Measurements from ENCODE around the gene GON7.
A peak's percentile ranks its signal among the peaks of the same experiment; 100 is the strongest.
"Not testable (repeated sequence)": the region's sequence is repeated elsewhere in the genome, so short reads cannot be mapped to it uniquely, and the experiment has no call there.

GON7 gene

DNA sequence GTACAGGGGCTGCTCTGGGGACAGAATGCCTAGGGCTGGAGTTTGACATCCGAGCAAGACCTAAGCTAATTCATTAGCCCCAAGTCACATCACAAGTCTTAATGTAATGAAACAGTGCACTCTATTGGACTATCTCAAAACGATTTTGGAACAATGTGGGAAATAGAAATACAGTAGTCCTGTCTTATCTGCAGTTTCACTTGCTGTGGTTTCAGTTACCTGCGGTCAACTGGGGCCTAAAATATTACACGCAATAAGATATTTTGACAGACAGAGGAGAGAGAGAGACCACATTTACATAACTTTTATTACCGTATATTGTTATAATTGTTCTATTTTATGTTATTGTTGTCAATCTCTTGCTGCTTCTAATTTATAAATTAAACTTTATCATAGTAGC, 43.3 kb downstream of the GON7 start:
- H4K8ac ChIP-seq (ENCODE audit: low read length), result no peak overlapping the region
- no peak overlapping the region for H3K18ac ChIP-seq (ENCODE audit: low read depth in 1 of 2, low read length in 2 of 2)
- no peak overlapping the region for H3K4me2 ChIP-seq (ENCODE audit: low read length, poor library complexity, severe bottlenecking)
- H2BK5ac ChIP-seq (ENCODE audit: low read depth, low read length, poor library complexity, severe bottlenecking), result no peak overlapping the region
- no peak overlapping the region for H3K4me3 ChIP-seq (ENCODE audit: insufficient read depth in 1 of 2, low read depth in 1 of 2, low read length in 2 of 2)
- no peak overlapping the region for H4K91ac ChIP-seq (ENCODE audit: low read length)
- no peak overlapping the region for H2BK15ac ChIP-seq (ENCODE audit: low read depth, poor library complexity, severe bottlenecking)
- H3K4me1 ChIP-seq (ENCODE audit: control insufficient read depth, insufficient read depth, low read depth, low read length), result peaks cover 9% of the 10 kb centered on the region
- no peak overlapping the region for H2AFZ ChIP-seq (ENCODE audit: low read depth, low read length)
- DNase-seq, result no peak
- no peak overlapping the region for H3K4ac ChIP-seq (ENCODE audit: low read depth in 1 of 2, low read length in 2 of 2)
- H3K14ac ChIP-seq (ENCODE audit: low read length in 2 of 2), result no peak overlapping the region
- H3K23ac ChIP-seq (ENCODE audit: low read length in 2 of 2), result no peak overlapping the region
- WGBS, result 67% methylated on average over 1 of the region's 5 CpGs
- no peaks in the 10 kb centered on the region for H3K79me1 ChIP-seq (replicated peaks; ENCODE audit: low read length, poor library complexity, severe bottlenecking)
- H2BK120ac ChIP-seq (ENCODE audit: low read depth, low read length), result no peak overlapping the region
- H3K9ac ChIP-seq (ENCODE audit: low read length), result no peak overlapping the region
- H3K27me3 ChIP-seq (ENCODE audit: control insufficient read depth in 1 of 2, insufficient read depth in 1 of 2, low read length in 2 of 2), result no peaks in the 10 kb centered on the region
- no peaks in the 10 kb centered on the region for H3K36me3 ChIP-seq (ENCODE audit: control insufficient read depth in 1 of 2, insufficient read depth in 2 of 2, low read depth in 1 of 2, low read length in 2 of 2)
- no peak overlapping the region for H2BK12ac ChIP-seq (ENCODE audit: low read length in 2 of 2)
- no peaks in the 10 kb centered on the region for H3K9me3 ChIP-seq (ENCODE audit: control insufficient read depth, low read length)
- no peak overlapping the region for H3K27ac ChIP-seq (ENCODE audit: low read length, poor library complexity, severe bottlenecking)
- H2AK5ac ChIP-seq (ENCODE audit: low read length, severe bottlenecking), result peak overlapping the region; percentile 86

DNA sequence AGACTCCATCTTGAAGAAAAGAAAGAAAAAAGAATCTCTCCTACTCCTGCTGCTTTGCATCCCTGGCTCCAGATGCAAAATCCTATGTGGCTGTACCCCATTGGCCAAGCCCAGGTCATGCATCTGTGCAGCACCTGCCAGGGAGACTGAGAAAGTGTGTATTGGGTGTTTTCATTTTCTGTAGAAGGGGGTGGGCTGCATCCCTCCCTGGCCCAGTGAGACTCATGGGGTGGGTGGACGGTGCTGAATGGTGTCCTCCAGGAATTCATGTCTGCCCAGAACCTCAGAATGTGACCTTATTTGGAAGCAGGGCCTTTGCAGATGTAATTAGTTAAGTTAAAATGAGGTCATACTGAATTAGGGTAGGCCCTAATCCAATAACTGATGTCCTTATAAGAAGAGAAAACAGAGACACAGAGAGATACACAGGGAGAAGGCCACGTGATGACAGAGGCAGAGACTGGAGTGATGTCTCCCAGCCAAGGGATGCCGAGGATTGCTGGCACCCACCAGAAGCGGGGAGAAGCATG, 45.4 kb downstream of the GON7 start:
- Histone ChIP-seq H3K4me3 (ENCODE audit: insufficient read depth in 1 of 2, low read depth in 1 of 2, low read length in 2 of 2) (no peak overlapping the region), H3K14ac (ENCODE audit: low read length in 2 of 2) (no peak overlapping the region), H3K9me3 (ENCODE audit: control insufficient read depth, low read length) (no peaks in the 10 kb centered on the region), H3K4me2 (ENCODE audit: low read length, poor library complexity, severe bottlenecking) (no peak overlapping the region), H3K36me3 (ENCODE audit: control insufficient read depth in 1 of 2, insufficient read depth in 2 of 2, low read depth in 1 of 2, low read length in 2 of 2) (no peaks in the 10 kb centered on the region), H3K9ac (ENCODE audit: low read length) (no peak overlapping the region), H3K23ac (ENCODE audit: low read length in 2 of 2) (no peak overlapping the region), H2AFZ (ENCODE audit: low read depth, low read length) (no peak overlapping the region), H4K91ac (ENCODE audit: low read length) (no peak overlapping the region), H3K27ac (ENCODE audit: low read length, poor library complexity, severe bottlenecking) (no peak overlapping the region), H2BK12ac (ENCODE audit: low read length in 2 of 2) (no peak overlapping the region), H3K27me3 (ENCODE audit: control insufficient read depth in 1 of 2, insufficient read depth in 1 of 2, low read length in 2 of 2) (no peaks in the 10 kb centered on the region), H4K8ac (ENCODE audit: low read length) (no peak overlapping the region), H3K79me1 (replicated peaks; ENCODE audit: low read length, poor library complexity, severe bottlenecking) (no peaks in the 10 kb centered on the region), H2BK120ac (ENCODE audit: low read depth, low read length) (no peak overlapping the region), H2BK15ac (ENCODE audit: low read depth, poor library complexity, severe bottlenecking) (no peak overlapping the region), H2BK5ac (ENCODE audit: low read depth, low read length, poor library complexity, severe bottlenecking) (no peak overlapping the region), H3K4me1 (ENCODE audit: control insufficient read depth, insufficient read depth, low read depth, low read length) (peaks cover 9% of the 10 kb centered on the region), H3K4ac (ENCODE audit: low read depth in 1 of 2, low read length in 2 of 2) (no peak overlapping the region), H2AK5ac (ENCODE audit: low read length, severe bottlenecking) (no peak overlapping the region), H3K18ac (ENCODE audit: low read depth in 1 of 2, low read length in 2 of 2) (no peak overlapping the region)
- WGBS, result 62% methylated on average over 4 of the region's 4 CpGs
- DNase-seq, result no peak

DNA sequence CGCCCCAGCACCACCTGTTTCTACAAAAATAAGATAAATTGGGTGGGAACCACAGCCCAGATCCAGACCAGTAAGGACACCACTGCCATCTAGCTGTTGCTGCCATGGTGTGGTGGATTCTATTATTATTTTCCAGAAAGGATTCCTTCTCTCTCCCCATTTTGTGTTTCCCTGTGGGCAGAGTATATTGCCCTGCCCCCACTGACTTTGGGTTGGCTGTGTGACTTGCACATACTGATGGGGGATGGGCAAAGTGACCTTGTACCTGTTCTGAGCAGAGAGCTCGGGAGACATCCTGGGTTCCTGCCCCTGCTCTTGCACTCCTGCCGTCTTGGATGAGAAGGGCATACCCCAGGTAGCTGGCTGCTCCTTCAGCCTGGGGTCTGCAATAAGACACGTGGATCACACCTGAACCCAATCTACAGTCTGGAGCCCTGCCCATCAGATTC, 46.5 kb downstream of the GON7 start:
- Histone ChIP-seq H2BK15ac (ENCODE audit: low read depth, poor library complexity, severe bottlenecking) (no peak overlapping the region), H2AFZ (ENCODE audit: low read depth, low read length) (no peak overlapping the region), H3K4me2 (ENCODE audit: low read length, poor library complexity, severe bottlenecking) (no peak overlapping the region), H3K9ac (ENCODE audit: low read length) (no peak overlapping the region), H3K79me1 (replicated peaks; ENCODE audit: low read length, poor library complexity, severe bottlenecking) (no peaks in the 10 kb centered on the region), H2BK12ac (ENCODE audit: low read length in 2 of 2) (no peak overlapping the region), H3K36me3 (ENCODE audit: control insufficient read depth in 1 of 2, insufficient read depth in 2 of 2, low read depth in 1 of 2, low read length in 2 of 2) (no peaks in the 10 kb centered on the region), H3K18ac (ENCODE audit: low read depth in 1 of 2, low read length in 2 of 2) (no peak overlapping the region), H3K9me3 (ENCODE audit: control insufficient read depth, low read length) (no peaks in the 10 kb centered on the region), H4K91ac (ENCODE audit: low read length) (no peak overlapping the region), H2BK5ac (ENCODE audit: low read depth, low read length, poor library complexity, severe bottlenecking) (no peak overlapping the region), H3K4me1 (ENCODE audit: control insufficient read depth, insufficient read depth, low read depth, low read length) (peaks cover 3% of the 10 kb centered on the region), H3K4ac (ENCODE audit: low read depth in 1 of 2, low read length in 2 of 2) (no peak overlapping the region), H3K27me3 (ENCODE audit: control insufficient read depth in 1 of 2, insufficient read depth in 1 of 2, low read length in 2 of 2) (no peaks in the 10 kb centered on the region), H2AK5ac (ENCODE audit: low read length, severe bottlenecking) (peak overlapping the region; percentile 43), H2BK120ac (ENCODE audit: low read depth, low read length) (no peak overlapping the region), H4K8ac (ENCODE audit: low read length) (no peak overlapping the region), H3K4me3 (ENCODE audit: insufficient read depth in 1 of 2, low read depth in 1 of 2, low read length in 2 of 2) (no peak overlapping the region), H3K23ac (ENCODE audit: low read length in 2 of 2) (no peak overlapping the region), H3K27ac (ENCODE audit: low read length, poor library complexity, severe bottlenecking) (no peak overlapping the region), H3K14ac (ENCODE audit: low read length in 2 of 2) (no peak overlapping the region)
- WGBS, result 55% methylated on average over 3 of the region's 4 CpGs
- no peak for DNase-seq

DNA sequence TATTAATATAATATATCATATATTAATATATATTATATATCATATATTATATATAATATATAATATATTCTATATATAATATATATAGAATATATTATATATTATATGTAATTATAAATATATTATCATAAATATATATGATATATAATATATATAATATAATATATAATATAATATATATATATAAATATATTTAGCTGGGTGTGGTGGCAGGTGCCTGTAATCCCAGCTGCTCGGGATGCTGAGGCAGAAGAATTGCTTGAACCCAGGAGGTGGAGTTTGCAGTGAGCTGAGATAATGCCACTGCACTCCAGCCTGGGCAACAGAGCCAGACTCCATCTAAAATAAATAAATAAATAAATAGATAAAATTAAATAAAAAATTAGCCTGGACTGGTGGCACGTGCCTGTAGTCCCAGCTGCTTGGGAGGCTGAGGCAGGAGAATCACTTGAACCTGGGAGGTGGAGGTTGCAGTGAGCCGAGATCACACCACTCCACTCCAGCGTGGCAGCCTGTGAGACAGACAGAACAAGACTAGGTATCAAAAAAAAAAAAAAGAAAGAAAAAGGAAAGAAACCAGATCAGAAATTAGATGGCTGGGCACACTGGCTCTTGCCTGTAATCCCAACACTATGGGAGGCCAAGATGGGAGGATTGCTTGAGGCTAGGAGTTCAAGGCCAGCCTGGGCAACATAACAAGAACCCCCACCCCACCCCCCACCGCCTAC, 47.1 kb downstream of the GON7 start:
- not testable (repeated sequence) for H3K4me3 ChIP-seq (ENCODE audit: insufficient read depth in 1 of 2, low read depth in 1 of 2, low read length in 2 of 2); H3K9me3 ChIP-seq (ENCODE audit: control insufficient read depth, low read length); H3K4me2 ChIP-seq (ENCODE audit: low read length, poor library complexity, severe bottlenecking); H3K4me1 ChIP-seq (ENCODE audit: control insufficient read depth, insufficient read depth, low read depth, low read length); H2BK120ac ChIP-seq (ENCODE audit: low read depth, low read length); H3K18ac ChIP-seq (ENCODE audit: low read depth in 1 of 2, low read length in 2 of 2); H3K14ac ChIP-seq (ENCODE audit: low read length in 2 of 2); H3K27ac ChIP-seq (ENCODE audit: low read length, poor library complexity, severe bottlenecking); H2BK15ac ChIP-seq (ENCODE audit: low read depth, poor library complexity, severe bottlenecking); H2AFZ ChIP-seq (ENCODE audit: low read depth, low read length); H3K23ac ChIP-seq (ENCODE audit: low read length in 2 of 2); H3K36me3 ChIP-seq (ENCODE audit: control insufficient read depth in 1 of 2, insufficient read depth in 2 of 2, low read depth in 1 of 2, low read length in 2 of 2); H2AK5ac ChIP-seq (ENCODE audit: low read length, severe bottlenecking); H4K8ac ChIP-seq (ENCODE audit: low read length); H4K91ac ChIP-seq (ENCODE audit: low read length); H3K27me3 ChIP-seq (ENCODE audit: control insufficient read depth in 1 of 2, insufficient read depth in 1 of 2, low read length in 2 of 2); DNase-seq; H3K4ac ChIP-seq (ENCODE audit: low read depth in 1 of 2, low read length in 2 of 2); H3K79me1 ChIP-seq (replicated peaks; ENCODE audit: low read length, poor library complexity, severe bottlenecking); H2BK12ac ChIP-seq (ENCODE audit: low read length in 2 of 2); H2BK5ac ChIP-seq (ENCODE audit: low read depth, low read length, poor library complexity, severe bottlenecking); H3K9ac ChIP-seq (ENCODE audit: low read length)
- WGBS, result 77% methylated on average over 3 of the region's 5 CpGs

Measured in mesenchymal stem cell (in vitro differentiated cells and primary cell).